IPS-18c (cell line): ENCODE data around the gene BICRA.
"Not testable (repeated sequence)": the region's sequence is repeated elsewhere in the genome, so short reads cannot be mapped to it uniquely, and the experiment has no call there.

Experiments used
- H3K4me3 ChIP-seq: 2 replicates; pipeline ENCODE4 v1.7.0; 2013; ENCODE audit warnings: low read depth, mild to moderate bottlenecking, low read length, moderate library complexity; ENCODE audit not compliant: insufficient read depth
- H3K9me3 ChIP-seq: one replicate; pipeline ENCODE4 v1.6.1; 2013; ENCODE audit warnings: mild to moderate bottlenecking, low read length, moderate library complexity; ENCODE audit not compliant: control insufficient read depth, insufficient read depth

The BICRA gene

DNA sequence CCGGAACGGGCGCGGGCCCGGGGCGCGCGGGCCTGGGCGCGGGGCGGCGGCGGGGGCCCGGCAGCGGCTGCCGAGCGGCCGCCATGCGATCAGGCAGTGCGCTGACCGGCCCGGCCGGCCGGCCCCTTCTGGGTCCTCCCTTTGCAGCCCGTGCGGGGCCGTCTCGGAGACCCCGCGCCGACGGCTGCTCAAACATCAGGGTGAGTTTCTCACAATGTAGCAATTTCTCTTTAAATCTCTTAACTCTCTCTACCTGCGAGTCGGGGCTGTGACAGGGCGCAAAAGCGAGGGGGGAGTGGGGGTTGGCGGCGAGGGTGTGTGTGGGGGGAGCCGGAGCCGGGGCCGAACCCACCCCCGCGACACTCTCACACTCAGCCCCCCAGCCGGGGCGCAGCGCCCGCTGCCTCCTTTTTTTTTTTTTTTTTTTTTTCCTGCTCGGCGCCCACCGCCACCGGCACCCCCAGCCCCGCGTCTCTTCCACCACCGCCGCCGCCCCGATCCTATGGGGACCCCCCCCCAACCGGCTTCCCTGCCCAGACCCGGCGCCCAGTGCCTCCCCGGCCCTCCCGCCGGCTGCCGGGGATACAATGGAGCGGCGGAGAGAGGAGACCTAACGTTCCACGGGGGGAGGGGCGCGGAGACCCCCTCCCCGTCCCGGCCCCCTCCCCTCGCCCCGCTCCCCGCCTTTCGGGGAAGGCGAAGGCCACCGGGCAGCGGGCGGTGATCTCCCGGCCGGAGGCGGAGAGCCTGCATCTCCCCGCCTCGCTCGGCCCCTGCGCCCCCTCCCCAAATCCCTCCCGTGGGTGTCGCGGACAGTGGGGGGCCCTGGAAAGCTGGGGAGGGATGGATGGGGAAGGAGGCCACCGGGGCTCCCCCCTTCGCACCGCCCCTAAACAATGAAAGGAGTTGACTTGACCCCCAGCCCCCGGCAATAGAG lies at the start of gene BICRA:
Gene BICRA, plus strand, starts transcription at position 166 of the 937 bp plus-strand sequence. CDS start 64,441 bp downstream, outside the sequence.
- Histone ChIP-seq H3K9me3 (no peaks in the 10 kb centered on the region), H3K4me3 (peak within 1 kb of the TSS; percentile 95)

DNA sequence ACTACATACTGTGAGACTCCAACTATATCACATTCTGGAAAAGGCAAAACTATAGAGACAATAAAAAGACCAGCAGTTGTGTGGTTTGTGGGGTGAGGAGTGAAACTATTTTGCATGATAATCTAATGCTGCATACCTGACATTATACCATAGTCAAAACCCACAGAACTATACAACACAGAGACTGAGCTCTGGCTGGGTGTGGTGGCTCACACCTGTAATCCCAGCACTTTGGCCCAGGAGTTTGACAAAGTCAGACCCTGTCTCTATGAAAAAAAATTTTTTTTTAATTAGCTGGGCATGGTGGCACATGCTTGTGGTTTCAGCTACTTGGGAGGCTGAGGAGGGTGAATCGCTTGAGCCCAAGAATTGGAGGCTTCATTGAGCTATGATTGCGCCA lies 47.9 kb upstream of the BICRA start:
- Histone ChIP-seq H3K4me3 (no peak overlapping the region), H3K9me3 (no peaks in the 10 kb centered on the region)

DNA sequence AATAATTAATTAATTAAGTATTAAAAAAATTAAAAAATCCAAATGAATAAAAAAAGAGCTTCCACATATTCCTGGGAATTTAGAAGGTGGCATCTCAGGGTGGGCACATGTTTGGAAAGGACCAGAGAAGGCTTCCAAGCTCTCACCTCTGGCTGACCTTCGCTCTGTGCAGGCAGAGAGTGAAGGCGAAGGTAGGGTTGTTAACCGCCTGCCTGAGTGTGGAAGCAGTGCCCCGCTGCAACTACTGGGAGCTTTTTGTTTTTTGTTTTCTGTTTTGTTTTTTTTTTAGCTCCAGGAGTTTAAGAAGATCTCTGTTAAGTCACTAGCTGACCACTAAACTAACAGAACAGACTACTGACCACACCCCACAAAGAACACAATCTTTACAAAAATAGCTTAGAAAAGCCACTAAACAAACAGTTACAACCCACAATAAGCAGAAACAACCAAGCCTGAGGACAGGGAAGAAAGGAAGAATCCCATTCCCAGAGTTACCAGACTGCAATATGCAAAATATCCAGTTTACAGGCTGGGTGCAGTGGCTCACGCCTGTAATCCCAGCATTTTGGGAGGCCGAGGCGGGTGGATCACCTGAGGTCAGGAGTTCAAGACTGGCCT lies 47.4 kb upstream of the BICRA start:
- no peak overlapping the region for H3K4me3 ChIP-seq
- H3K9me3 ChIP-seq, result no peaks in the 10 kb centered on the region

DNA sequence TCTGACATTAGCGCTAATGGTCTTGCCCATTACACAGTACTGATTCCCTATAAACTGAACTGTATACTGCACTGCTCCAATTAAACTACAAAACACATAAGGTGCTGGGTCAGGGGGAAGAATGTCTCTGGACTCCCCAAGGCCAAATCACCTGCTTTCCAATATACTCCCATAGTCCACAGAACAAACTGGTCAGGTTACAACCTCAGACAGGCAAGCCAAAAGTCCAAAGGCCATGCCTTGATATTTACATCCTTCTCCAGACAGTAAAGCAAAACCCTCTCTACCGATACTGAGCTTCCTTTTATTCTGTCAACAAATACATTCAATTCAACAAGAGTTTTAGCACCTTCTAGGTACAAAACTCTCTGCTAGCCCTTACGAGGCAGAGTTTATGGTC lies 44.9 kb upstream of the BICRA start:
- H3K4me3 ChIP-seq, result no peak overlapping the region
- H3K9me3 ChIP-seq, result no peaks in the 10 kb centered on the region

DNA sequence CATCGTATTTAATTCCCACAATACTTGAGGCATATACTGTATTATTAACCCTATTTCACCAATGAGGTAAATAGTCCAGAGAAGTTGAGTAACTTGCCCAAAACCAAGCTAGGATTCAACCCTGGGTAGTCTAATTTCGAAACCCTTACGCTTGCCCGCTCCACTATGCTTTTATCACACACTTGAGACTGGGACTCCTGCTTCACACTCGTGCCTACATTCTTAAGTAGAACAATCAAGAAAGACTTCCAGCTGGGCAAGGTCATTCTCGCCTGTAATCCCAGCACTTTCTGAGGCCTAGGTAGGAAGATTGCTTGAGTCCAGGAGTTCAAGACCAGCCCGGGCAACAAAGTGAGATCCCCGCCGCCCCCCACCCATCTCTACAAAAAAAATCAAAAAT lies 39.6 kb upstream of the BICRA start:
- H3K4me3 ChIP-seq, result no peak overlapping the region
- no peaks in the 10 kb centered on the region for H3K9me3 ChIP-seq

DNA sequence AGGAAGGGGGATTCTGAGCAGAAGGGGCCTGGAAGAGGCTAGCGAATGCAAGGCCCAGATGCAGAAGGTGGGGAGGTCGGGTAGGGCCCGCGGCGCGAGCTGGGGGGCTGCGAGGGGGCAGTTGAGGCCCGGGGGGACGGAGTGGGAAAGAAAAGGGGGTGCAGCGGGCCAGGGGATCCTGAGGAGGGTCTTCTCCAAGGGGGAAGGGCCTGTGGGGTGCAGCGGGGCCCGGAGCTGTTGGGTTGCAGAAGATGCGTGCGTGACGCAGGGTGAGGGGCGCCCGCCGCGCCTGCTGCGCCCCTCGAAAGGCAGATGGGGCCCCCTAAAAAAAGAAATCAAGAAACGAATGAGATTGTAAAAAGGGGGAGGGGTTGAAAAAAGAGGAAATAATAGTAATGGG lies 36.3 kb upstream of the BICRA start:
- H3K4me3 ChIP-seq, result no peak overlapping the region
- no peaks in the 10 kb centered on the region for H3K9me3 ChIP-seq

DNA sequence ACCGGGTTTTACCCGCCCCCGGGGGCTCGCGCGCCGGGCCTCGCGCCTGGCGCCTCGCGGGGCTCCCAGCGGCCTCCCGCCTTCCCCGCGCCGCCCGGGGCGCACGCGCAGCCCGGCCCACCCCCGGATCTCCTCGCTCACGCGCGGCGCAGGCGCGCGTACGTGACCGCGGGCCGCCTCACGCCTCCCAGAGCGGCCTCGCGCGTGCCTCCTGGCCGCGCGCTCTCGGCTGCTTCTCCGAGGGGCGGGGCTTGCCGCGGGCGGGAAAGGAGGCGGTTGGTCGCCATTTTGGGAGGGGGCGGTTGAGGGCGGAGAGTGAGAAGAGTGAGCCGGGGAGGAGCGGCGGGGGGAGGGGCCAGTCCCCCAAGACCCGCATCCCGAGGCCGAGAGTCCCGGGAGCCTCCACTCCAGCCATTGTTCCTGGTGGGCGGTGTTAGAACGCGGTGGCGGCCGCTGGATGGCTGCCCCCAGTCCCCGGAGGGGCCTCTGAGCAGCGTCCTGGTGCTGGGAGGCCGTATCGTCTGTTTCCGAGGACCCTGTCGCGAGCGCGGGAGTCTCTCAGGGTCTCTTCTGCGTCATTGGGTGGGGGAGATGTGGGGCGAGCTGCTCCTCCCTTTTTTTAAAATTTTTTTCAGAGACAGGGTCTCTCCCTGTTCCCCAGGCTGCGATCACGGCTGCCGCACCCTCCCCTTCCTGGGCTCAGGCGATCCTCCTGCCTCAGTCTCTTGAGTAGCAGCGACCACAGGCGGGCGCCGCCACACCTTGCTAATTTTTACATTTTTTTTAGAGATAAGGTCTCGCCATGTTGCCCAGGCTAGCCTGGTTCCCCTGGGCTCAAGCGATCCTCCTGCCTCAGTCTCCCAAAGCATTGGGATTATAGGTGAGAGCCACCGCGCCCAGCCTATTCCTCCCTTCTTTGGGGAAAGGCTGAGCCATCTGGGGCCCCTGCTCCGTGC lies 35.6 kb upstream of the BICRA start, which contains the start of gene ZNF541:
Gene ZNF541, minus strand, starts transcription at position 78 of the 956 bp plus-strand sequence. CDS start 17,292 bp downstream, outside the sequence.
- Histone ChIP-seq H3K9me3 (no peaks in the 10 kb centered on the region), H3K4me3 (no peak within 1 kb of the TSS)

DNA sequence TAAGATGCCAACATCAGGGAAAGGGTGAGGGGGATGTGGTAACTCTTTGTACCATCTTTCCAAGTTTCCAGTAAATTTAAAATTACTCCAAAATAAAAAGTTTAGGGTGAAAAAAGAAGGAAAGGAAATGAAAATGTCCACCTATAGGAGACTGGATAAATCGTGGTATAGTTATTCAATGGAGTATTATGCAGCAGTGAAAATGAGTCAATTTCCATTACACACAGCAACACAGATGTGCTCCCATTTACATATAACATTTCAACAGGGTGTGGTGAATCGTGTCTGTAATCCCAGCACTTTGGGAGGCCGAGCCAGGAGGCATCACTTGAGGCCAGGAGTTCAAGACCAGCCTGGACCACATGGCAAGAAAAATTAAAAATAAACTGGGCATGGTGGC lies 28.5 kb upstream of the BICRA start:
- Histone ChIP-seq H3K9me3 (peaks cover 1% of the 10 kb centered on the region), H3K4me3 (no peak overlapping the region)

DNA sequence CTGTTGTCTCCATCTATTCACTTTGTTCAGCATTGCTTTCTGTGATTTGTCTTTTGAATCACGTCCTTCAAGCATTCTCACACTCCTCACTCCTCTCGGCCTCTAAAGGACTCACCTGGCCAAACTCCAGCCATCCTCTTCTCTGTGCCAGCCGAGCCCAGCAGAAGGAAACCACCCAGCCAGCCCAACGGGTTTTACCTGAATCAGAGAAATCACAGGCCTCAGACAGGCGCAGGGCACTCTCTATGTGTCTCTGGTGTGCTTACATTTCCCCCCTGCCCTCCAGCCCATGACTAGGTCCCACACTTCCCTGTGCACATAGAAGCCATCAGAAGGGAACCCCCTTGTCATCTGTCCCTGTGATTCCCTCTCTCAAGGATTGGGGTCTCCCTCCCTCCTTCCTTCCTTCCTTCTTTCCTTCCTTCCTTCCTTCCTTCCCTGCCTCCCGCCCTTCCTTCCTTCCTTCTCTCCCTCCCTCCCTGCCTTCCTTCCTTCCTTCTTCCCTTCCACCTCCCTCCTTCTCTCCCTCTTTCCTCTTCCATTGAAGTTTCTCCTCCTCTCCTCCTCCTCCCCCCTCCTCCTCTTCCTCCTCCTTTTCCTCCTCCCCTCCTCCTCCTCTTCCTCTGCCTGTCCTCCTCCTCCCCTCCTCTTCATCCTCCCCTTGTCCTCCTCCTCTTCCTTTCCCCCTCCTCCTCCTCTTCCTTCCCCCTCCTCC lies 27.2 kb upstream of the BICRA start:
- Histone ChIP-seq H3K9me3 (peaks cover 5% of the 10 kb centered on the region), H3K4me3 (no peak overlapping the region)

DNA sequence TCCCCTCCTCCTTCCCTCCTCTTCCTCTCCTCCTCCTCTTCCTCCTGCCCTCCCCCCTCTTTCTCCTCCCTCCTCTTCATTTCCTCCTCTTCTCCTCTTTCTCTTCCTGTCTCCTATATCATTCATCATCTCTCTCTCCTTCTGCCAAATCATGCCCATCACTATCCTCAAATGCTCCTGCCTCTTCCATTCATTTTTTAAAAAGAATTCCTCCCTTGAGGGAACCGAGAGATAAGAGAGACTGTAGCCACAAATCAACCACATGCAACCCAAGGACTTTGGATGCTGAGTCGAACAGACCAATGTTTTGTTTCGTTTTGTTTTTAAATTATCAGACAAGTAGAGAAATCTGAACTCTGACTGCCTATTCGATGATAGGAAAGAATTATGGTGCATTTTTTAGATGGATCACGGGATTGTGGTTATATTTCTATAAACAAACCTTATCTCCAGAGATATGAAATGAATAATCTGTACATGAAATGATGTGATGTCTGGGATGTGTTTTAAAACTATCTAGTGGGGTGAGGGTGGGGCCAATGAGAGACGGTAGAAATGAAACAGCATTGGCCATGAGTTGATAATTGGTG lies 26.5 kb upstream of the BICRA start:
- H3K9me3 ChIP-seq, result peaks cover 7% of the 10 kb centered on the region
- no peak overlapping the region for H3K4me3 ChIP-seq

DNA sequence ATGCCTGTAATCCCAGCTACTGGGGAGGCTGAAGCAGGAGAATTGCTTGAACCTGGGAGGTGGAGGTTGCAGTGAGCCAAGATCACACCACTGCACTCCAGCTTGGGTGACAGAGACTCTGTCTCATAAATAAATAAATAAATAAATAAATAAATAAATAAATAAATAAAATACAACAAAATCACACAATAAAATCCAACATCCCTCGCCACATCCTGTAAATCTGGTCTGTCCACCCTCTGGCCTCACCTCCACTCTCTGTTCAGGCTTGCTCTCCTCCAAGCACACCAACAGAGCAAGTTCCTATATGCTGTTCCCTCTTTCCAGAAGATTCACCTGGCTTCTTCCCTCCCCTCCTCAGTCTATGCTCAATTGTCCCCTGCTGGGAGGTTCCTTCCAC lies 25.8 kb upstream of the BICRA start:
- H3K4me3 ChIP-seq, H3K9me3 ChIP-seq: not testable (repeated sequence)

DNA sequence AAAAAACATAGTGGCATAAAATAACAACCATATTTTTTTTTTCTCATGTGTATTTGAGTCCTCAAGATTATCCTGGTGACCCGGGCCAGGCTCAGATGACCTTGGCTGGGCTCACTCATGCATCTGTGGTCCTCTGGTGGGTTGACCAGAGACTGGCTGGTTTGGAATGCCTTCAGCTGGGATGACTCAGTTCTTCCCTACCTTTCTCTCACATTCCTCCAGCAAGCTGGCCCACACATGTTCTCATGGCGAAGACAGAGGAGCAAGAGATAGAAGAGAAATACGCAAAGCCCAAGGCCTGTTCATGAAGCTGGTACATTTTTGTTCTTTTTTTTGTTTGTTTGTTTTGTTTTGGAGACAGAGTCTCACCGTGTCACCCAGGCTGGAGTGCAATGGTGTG lies 21.6 kb upstream of the BICRA start:
- Histone ChIP-seq H3K4me3 (no peak overlapping the region), H3K9me3 (peaks cover 9% of the 10 kb centered on the region)

DNA sequence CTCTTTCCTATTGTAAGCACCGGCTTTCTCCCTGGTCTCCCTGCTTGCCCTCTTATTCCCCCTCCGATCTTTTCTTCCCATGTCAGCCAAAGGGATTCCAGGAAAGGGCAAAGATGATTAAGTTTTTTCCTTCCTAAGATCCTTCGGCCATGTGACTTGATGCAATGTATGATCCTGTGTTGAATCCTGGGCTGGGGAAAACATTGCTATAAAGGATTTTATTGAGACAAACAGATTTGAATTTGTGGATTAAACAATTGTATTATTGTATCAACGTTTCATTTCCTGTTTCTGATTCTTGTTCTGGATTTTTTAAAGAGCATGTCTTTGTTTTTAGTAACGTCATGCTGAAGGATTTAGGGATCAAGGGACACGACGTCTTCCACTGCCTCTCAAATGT lies 19.1 kb upstream of the BICRA start:
- Histone ChIP-seq H3K4me3 (no peak overlapping the region), H3K9me3 (peaks cover 9% of the 10 kb centered on the region)

DNA sequence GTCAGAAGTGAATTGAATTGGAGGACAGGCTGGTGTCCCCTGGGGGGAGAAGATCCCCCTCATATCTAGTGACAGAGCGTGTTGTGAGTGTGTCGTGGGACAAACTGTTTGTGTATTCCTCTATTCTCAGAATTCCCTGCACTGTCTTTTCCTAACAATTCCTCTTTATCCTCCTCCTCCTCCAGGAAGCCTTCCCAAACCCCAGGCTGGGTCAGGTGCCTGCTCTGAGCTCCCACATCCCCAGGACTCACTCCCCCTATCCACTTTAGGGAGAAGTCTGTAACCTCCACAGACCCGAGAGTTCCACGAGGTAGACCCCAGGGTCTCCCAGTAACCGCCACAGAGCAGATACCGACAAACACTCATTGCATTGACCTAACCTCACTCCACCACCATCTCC lies 15.1 kb upstream of the BICRA start:
- no peak overlapping the region for H3K4me3 ChIP-seq

DNA sequence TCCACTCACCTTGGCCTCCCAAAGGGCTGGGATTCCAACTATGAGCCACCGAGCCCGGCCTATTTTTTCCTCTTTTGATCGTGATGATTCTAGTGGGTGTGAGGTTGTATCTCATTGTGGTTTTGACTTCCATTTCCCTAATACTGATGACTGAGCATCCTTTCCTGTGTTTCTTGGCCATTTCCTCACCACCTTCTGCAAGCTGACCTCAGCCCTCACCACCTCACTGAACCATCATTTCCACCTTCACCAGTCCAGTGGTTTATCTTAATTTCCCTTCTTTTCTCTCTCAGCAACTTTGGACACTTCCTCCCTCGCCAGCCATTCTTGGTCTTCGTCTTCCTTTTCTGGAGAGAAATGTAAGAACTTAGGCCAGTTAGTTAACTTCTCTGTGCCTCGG lies 13.0 kb upstream of the BICRA start:
- H3K9me3 ChIP-seq, result no peaks in the 10 kb centered on the region
- no peak overlapping the region for H3K4me3 ChIP-seq

More for the DNA sequence above, 15.1 kb upstream of the BICRA start:
- no peaks in the 10 kb centered on the region for H3K9me3 ChIP-seq
